Suprapubic skin (tissue), 4 donors: ENCODE data around the gene ATF7IP.

Experiments
- CTCF ChIP-seq, 2 donors: fragments of 200-600 bp in 1 of 2; fragments of 450-650 bp in 1 of 2; sonication (generic) in 1 of 2; IDR thresholded peaks; one replicate each; pipeline ENCODE4 v1.5.1; 2016 to 2019; ENCODE audit warnings: antibody characterized with exemption in 2 of 2, mild to moderate bottlenecking in 1 of 2, moderate library complexity in 1 of 2
- EP300 ChIP-seq: sonication (generic); formaldehyde crosslinking; IDR thresholded peaks from one replicate; pipeline ENCODE4 v1.6.1; 2017; ENCODE audit warnings: antibody characterized with exemption
- POLR2A ChIP-seq, 2 donors: fragments of 450-650 bp; IDR thresholded peaks; one replicate each; pipeline ENCODE4 v1.6.1; 2017; ENCODE audit warnings: antibody characterized with exemption in 2 of 2, mild to moderate bottlenecking in 2 of 2, moderate library complexity in 2 of 2
- POLR2AphosphoS5 ChIP-seq, 3 donors: sonication (generic); formaldehyde crosslinking; IDR thresholded peaks; one replicate each; pipeline ENCODE4 v1.6.1; 2017; ENCODE audit warnings: antibody characterized with exemption in 3 of 3

- no peak for TF ChIP-seq POLR2A (IDR thresholded peaks at IDR 0.05)
- no peak for TF ChIP-seq CTCF (IDR thresholded peaks at IDR 0.05)
- TF ChIP-seq POLR2AphosphoS5 (IDR thresholded peaks at IDR 0.05): no peak
- no peak for TF ChIP-seq EP300
These were observed 156.3 kb downstream of the ATF7IP start for GRCh38 chr12:14521822-14522221.
